Activated CD4-positive, alpha-beta T cell treated with anti-CD3 and anti-CD28 coated beads, Interleukin-2, amount 50 U/mL, for 16 hours (primary cell): ENCODE data around the gene HSPA9.

ENCODE experiments used
- DNase-seq: peaks from one replicate; pipeline ENCODE4 v3.0.0-alpha.2; 2020

HSPA9 gene

DNA sequence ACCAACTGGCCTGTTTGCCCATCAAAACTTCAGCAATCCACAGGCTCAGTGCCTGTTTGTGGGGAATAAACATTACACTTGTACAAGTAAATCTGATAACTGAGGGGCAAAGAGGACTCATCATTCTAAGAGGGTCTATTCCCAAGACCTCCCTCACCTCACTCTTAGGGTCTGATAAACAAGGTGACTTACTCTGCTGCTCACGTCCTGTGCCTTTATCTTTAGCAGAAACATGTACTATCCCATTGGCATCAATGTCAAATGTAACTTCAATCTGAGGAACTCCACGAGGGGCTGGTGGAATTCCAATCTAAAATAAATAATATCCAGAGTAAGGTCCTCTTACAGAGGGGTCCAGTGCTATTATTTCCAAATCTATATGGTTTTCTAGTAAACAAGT, 17.5 kb downstream of the HSPA9 start:
- no peak for DNase-seq

DNA sequence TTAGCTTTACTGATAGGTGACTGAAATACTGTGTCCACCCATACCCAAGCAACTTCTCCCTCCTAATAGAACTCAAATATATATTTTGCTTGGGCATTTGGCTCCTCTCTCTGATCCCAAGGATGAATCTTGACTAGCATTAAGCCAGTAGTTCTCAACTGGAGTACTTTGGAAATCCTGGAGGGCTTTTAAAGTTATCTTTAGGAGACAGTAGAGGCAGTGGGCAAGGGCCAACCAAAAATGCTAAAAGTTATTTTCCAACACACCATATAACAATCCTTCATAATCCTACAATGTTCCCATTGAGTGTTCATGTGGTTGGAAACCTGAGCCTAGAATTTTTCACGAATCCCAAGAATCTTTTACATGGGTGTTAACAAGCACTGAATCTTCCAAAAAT, 21.1 kb downstream of the HSPA9 start:
- no peak for DNase-seq

DNA sequence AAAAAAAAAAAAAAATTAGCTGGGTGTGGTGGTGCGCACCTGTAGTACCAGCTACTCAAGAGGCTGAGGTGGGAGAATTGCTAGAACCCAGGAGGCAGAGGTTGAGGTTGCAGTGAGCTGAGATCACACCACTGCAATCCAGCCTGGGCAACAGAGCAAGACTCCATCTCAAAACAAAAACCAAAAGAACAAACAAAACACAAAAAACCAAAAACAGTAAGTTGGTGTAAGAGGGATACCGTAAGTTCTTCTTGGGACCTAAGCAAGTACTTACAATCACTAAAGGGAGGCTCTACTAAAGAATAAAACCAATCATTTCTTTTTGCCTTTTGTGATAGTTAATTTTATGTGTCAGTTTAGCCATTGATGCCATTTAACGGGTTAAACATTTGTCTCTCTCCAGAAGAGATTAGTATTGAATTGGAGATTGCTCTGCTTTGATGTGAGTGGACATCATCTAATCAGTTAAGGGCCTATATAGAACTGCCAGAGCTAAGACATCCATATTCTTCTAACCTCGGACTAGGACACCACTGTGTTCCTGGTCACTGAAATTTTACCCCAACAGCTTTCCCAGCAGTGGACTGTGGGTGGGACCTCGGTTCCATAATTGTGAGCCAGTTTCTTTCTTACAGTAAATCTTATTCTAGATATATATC, 21.6 kb downstream of the HSPA9 start:
- no peak for DNase-seq

DNA sequence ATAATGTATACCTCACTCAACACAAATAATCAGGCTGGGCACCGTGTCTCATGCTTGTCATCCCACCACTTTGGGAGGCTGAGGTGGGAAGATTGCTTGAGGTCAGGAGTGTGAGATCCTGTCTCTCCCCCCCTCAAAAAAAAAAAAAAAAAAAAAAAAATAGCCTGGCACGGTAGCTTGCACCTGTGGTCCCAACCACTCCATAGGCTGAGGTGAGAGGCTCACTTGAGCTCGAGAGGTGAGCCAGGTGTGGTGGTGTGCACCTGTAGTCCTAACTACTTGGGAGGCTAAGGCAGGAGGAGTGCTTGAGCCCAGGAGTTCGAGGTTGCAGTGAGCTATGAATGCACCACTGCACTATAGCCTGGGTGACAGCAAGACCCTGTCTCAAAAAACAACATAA, 22.5 kb downstream of the HSPA9 start:
- DNase-seq: no peak

DNA sequence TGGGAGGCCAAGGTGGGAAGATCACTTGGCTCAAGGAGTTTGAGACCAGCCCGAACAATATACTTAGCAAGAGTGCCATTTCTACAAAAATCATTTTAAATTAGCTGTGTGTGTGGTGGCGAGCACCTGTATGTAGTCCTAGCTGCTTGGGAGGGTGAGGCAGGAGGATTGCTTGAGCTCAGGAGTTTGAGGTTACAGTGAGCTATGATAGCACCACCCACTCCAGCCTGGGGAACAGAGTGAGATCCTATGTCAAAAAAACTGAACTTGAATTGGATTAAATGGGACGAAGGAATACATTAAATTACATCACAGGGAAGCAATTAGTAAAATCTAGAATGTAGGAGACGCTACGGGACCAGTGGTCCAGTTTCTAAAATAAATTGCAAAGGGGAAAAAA, 25.8 kb downstream of the HSPA9 start:
- DNase-seq: no peak

DNA sequence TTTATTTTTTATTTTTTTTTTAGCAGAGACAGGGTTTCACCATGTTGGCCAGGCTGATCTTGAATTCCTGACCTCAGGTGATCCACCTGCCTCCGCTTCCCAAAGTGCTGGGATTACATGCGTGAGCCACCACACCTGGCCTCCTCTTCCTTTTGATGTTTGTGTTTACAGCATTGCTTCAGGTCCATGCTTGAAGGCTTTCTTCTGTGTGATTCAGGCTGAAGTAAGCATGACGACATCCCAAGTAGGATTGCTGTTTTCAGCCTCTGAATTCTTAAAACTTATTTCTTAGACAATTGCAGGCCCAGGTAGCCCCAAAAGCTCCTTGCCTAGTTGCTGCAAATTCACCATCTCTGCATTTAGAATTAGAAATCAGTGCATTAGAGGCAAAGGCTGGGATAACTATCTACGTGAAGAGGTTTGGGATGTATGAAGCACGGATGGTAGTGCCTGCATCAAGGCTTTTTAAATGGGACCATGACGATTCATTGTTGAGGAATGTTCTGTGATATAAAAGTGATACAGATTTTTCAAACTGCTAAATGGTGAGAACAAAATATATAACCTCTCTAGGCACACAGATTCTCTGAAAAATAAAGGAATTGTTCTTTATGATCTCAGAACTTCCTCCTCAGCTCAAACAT, 29.2 kb downstream of the HSPA9 start:
- DNase-seq: no peak

DNA sequence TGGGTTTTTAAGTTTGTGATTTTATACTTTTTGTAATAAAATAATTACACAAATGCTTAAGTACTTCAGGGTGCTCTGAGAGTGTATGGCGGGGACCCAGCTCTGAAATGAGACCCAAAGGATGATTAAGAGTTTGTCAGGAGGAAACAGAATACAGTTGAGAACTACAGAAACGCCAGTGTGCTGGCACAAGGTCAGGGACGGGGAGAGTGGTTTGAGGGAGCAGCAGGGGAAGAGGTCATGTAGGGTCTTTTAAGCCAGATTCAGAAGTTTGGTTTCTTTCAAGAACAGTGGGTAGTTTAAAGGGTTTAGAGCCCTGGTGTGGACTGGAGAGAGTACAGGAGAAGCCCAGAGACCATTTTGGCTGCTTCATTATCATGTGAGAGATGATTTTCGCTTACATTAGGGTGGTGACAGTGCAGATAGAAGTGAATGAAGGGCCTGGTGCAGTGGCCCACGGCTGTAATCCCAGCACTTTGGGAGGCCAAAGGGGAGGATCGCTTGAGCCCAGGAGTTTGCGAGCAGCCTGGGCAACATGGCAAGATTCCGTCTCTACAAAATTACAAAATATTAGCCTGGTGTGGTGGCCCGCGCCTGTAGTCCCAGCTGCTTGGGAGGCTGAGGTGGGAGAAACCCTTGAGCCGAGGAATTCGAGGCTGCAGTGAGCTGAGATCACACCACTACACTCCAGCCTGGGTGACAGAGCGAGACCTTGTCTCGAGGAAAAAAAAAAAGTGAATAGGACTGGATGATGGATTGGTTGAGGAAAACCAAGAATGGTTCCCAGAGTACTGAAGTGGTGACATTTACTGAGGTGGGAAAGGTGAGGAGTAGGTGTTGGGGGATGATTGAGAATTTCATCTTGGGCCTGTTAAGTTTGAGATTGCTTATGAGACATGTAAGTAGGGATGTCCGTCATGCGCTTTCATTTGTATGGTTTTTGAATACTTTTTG, 30.7 kb downstream of the HSPA9 start:
- no peak for DNase-seq

DNA sequence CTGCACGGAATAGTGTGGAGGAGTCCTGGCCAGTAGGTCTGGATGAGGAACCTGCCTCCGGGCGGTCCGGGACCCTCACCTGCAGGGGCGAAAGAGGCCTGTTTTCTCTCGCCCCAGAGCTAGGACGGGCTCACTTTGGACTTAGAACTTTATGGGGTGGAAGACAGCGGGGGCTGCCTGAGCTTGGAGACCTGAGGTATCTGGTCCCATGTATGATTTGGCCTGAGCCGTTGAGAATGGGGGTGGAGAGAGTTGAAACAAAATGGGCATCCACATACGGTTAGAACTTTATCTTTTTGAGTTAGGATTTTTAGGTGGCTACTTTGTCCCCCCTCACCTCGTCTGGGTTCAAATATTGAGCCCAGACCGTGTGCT, 31.5 kb downstream of the HSPA9 start:
- DNase-seq: no peak

DNA sequence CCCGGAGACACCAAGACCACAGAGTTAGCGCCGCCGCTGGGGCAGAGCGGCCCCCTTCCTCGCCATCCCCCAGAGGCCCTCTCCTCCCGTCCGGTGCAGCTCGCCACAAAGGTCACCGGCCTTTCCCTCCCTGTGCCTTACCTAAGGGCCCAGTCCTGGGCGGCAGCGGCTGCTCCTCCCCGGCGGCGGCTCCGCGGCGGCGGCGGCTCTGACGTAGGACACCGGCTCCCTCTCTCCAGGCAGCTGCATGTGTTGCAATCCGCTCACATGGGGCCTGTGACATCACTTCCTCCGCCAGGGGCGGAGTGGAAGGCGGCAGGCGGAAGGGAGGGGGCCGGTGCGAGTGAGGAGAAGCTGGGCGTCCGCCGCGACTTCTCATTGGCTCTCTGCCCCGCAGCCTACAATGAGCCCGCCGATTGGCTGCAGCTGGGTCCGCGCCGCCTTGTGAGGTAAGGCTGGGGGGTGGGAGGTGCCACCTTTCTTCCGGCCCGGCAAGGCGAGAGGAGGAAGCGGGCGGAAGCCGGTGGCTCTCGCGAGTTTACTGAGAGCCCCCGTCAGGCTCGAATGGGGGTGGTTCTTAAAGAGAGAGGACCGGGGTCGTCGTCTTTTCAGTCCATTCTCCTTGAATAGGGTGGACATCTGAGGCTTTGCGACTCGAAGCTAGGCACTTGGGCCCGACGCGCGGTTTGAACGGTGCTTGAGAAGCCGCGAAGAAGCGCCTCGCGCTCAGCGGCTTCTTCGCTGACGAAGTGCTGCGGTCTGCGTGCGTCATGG, 32.1 kb downstream of the HSPA9 start, which contains the start of gene ETF1:
Gene ETF1, minus strand, starts transcription at position 281 of the 774 bp plus-strand sequence. CDS start 318 bp downstream, outside the sequence.
- DNase-seq: peak; percentile 100

DNA sequence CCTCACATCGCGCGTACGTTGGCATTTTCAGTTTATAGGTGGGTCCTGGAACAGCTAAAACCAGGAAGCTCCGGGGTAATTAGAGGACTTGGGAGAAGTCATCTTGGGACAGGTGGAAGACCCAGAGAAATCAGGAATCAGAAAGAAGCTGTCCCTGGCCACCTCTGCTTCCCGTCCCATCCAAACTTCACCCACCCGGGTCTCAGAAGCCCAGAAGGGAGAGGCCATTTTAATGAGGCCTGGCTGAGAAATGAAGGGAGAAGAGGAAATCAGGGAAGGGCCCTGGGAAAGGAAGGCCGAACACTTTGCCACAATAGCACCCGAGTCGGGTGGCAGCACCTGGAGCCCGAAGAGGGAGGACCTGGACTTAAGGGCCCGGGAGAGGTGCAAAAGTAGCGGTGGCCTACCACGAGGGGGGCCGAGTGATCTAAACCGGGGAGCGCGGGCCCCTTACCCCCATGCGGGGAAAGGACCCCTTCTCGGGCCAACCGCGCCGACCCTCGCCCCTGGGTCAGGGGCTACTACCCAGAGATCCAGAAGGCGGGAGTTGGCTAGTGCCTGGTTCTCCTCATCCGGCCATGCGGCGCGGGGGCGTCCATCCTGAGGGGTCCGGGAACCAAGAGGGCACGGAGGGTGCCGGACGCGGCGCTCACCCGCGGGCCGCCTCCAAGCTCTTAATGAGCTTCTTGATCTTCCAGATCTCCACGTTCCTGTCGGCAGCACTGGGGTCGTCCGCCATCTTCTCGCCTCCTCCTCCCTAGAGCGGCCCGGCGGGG, 32.8 kb downstream of the HSPA9 start:
- no peak for DNase-seq

DNA sequence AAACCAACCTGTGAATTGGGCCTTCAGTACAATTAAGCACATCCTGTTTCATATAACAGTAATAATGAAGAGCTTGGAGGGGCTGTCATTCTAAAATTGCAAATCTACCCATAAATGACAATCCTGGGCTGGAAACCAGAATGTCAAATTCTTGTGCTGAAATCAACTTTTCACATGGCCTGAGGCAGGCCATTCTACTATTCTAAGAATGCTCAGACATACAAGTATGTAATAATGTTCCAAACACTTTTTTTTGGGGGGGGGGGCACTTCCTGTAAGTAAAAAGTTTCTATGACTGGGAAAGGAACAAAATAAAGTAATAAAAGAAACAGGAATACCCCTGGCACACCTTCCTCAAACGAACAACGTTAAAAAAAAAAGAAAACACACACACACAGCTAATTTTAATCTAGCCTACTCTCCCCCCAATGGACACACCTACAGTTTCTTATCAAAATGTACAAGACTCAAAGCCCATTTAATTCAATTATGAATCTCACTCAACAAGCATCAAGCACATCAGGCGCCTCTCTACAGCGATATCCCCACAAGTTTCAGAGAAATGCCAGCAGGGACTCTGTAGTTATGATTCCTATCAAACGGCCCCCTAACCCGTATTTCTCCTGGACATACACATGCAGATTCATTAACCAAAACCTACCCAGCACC, 33.6 kb downstream of the HSPA9 start:
- DNase-seq: no peak

DNA sequence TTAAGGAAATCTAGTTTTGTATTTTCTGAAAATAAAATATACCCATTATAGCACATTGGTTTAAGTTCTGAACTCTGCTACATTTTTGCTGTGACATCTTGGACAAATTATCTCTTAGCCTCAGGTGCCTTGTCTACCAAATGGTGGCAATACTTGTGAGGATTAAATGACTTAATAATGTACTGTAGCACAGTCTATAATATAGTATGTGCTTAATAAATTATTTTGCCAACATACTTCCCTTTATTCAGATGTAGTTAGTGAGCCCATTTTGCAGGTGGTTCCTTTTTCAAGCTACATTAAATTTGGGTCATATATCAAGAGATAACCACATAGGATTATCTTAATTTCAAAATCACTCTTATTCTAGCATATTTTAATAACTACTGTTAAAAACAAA, 35.4 kb downstream of the HSPA9 start:
- DNase-seq: no peak

DNA sequence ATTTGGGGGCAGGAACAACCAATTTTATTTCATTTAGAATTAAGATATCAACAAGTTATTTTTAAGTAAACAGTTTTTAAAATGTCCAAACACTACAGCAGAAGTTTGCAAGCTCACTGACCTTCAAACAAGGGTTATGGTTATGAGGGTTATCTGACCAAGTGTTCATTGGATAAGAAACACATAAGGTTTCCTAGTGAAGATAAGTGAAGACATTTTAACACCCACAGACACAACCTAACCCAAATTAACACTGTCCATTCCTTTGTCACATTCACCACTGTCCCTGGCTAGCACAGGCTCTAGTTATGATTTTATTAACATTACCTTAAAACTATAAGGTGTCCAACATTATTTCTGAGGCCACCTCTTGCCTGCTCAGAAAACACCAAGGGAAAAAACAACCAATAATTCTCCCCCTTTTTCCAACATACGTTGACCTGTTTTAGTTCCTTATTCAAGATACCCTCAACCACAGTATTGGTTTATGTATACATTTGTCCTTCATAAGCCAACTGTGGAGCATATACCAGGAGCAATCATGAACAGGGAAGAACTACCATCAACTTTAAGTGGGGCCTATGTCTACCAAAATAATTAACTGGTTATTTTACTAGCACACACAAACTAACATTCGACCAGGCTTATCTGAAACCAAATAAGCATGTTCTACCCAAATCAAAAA, 36.1 kb downstream of the HSPA9 start:
- DNase-seq: no peak

DNA sequence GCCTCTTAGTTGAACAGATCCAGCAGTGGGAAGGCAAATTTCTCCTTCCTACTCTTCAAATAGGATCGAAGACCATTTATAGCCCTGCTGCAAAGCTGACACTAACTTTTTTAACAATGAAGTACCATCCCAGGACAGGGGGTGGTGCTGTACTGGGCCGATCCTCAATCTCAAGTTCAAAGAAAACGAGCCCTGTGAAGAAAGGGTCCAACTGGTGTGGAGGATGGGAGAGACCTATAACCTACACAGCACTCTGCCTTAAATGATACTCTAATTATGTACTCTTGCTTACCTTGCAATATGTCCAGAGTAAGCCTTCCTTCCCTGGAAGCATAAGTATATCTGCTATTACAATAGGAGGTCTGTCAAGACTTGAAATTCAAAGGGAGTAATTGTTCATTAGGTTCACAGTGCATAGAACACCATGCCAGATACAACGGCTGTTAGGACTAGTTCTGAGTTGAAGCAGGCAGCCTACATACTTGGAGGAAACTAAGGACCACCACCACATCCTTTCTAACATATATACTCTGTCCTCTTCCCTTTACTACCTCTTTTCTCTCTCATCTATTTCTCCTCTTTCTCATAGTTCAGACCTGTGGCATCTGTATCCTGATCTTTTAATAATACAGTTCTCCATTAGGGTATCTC, 38.4 kb downstream of the HSPA9 start:
- peak; percentile 14 for DNase-seq

DNA sequence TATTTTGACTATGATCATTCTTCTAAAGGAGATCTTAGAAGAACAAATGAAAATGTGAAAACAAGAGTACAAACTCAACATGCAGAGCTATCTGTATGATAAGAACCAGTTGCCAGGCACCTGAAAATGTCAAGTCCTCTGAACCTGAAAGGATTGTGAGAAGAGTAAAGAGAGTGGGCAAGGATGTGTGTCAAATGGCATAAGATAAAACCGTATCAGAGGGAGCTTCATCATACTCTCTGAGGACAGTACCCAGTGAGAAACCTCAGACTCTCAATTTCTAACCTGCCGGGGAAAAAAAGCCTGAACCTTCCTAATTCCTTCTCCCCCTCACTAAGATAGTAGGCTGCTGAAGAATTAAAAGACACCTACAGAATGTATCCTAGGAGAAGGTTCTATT, 39.0 kb downstream of the HSPA9 start:
- no peak for DNase-seq

DNA sequence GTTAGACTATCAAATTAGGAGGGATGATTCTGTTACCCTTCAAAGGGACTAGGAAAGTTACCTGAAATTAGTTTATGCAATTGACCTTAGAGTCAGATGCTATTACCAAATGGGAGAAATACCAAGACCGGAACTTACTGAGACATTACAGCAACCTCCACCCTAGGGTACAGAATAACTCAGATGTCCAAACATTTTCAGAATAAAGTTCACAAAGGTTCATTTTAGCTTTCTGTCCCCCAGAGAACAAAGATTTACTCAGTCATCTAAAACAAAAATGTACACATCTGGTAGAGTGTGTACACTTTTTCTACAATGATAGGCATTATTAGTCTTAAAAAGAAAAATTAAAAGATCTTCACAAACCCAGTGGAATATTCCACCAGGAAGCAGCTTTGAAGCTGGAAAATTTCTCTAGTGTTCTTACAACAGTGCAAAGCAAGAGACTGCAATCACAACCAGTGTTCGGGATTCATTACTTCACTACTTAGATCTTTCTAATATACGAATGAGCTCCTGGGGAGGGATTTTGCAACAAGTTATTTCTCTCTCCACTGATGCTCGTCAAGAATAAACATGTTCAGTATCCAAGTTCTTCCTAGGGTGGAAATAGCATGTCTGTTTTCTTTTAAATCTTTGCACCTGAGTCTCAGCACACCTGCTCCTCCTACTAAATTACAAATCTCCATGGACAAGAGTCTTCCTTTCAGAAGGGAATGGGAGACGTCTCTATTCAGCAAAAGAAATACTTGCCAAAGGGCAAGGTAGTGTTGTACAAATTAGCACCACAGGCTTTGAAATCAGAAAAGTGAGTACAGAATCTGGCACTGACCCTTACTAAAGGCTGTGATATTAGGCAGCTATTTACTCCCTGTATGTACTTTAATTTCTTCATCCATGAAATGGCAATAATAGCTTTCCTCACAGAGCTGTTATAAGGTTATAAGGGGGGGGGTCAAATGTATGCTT, 40.9 kb downstream of the HSPA9 start:
- no peak for DNase-seq

DNA sequence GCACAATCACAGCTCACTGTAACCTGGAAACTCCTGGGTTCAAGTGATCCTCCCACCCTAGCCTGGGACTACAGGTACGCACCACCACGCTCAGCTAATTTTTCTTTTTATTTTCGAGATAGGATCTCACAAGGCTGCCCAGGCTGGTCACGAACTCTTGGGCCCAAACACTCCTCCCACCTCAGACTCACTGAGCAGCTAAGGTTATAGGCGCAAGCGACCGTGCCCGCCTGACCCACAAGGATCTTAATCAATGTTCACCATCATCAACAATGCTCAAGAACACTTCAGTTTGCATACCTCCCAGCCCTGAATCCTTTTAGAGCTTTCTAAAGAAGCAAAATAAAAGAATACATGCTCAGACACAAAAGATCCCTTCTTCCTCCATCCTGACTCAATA, 45.4 kb downstream of the HSPA9 start:
- no peak for DNase-seq

DNA sequence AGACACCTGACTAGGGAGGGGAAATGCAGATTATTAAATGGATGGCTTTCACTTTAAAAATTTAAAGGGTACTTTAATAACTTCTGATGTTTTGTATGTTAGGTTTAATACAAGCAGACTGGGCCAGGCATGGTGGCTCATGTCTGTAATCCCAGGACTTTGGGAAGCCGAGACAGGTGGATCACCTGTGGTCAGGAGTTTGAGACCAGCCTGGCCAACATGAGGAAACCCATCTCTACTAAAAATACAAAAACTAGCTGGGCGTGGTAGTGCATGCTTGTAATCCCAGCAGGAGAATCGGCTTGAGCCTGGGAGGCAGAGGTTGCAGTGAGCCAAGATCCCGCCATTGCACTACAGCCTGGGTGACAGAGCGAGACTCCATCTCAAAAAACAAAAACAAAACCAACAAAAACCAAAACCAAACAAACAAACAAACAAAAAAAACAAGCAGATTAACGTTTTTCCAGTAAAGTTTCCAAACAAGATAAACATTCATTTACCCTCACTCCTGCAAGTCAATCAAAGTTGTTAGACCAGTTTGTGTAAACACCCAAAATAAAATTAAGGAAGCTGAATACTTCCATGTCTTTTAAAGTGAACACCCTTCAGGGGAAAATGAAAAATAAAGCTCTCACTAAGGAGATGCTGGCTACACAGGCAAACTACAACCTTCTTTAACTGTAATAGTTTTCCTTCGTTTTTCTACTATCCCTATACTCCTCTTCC, 46.3 kb downstream of the HSPA9 start:
- DNase-seq: no peak
